GM10847 (cell line): ENCODE results near the gene ACOT8.
A peak's percentile ranks its signal among the peaks of the same experiment; 100 is the strongest.

Experiments
- POLR2A ChIP-seq: IDR thresholded peaks from 2 replicates; pipeline ENCODE4 v1.6.1; 2011; ENCODE audit not compliant: insufficient read length; ENCODE audit errors: extremely low read depth

Gene ACOT8

DNA sequence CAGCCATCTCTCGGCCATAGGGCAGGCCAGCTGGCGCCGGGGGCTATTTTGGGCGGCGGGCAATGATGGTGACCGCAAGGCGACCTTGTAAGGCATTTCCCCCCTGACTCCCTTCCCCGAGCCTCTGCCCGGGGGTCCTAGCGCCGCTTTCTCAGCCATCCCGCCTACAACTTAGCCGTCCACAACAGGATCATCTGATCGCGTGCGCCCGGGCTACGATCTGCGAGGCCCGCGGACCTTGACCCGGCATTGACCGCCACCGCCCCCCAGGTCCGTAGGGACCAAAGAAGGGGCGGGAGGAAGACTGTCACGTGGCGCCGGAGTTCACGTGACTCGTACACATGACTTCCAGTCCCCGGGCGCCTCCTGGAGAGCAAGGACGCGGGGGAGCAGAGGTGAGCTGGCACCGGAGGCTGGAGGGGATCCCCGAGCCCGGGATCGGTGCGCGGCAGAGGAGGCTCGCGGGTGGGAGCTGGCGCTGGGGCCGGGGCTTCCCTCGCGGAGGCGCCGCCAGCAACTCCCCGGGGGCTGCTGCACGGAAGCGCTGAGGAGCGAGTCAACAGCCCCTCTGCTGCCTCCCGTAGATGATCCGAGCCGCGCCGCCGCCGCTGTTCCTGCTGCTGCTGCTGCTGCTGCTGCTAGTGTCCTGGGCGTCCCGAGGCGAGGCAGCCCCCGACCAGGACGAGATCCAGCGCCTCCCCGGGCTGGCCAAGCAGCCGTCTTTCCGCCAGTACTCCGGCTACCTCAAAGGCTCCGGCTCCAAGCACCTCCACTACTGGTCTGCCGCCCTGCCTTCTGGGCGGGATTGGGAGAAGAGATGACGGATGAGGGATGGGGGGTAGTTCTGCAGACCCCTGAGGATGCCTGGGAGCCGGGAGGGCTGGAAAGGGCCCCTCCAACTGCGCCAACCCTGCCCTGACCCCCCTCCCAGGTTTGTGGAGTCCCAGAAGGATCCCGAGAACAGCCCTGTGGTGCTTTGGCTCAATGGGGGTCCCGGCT lies 34.1 kb upstream of the ACOT8 start, which contains the start of the genes CTSA and NEURL2:
Gene CTSA, plus strand, starts transcription at position 351 of the 999 bp plus-strand sequence. Its CDS starts 234 bp downstream, at position 585.
Gene NEURL2, minus strand, starts transcription at position 224 of the 999 bp plus-strand sequence. Its CDS starts 217 bp downstream, at position 7.
- TF ChIP-seq POLR2A: peak; percentile 79

DNA sequence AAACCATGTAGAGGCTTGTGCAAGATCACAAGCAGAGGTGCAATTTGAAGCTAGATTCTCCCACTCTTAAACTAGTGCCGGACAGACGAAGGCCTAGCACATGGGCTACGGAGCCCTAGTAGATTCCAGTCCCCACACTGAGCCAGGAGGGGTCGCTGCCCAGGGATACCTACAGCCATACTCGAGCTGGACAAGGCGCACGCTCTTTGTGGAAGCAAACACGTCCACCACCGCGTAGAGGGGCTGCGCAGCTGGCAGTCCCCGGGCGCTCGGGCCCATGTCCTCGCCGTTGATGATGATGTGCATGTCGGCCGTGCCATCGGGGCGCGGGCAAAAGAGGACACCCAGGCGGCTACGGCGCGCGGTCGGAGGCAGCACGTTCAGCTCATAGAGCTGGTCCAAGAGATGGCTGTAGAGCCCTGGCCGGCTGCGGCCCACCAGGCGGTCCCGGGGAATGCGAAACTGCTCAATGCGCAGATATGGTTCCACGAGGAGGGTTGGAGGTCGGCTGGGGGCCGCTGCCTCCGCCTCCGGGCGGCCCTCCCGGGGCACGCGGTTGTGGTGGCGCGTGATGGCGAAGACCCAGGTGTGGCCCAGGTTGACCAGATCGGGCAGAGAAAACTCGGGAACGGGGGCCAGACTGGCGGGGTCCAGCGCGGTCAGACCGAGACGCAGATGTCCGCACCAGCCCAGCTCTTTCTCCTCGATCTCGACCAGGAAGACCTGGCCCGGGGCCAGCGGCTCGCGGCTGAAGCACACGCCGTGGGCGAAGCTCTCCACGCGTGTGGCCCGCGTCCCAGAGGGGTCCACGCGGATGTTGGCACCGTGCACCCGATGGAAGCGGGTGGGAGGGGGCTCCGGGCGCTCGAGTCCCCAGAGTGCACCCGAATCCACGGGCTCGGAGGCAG lies 33.1 kb upstream of the ACOT8 start:
- no peak for TF ChIP-seq POLR2A

DNA sequence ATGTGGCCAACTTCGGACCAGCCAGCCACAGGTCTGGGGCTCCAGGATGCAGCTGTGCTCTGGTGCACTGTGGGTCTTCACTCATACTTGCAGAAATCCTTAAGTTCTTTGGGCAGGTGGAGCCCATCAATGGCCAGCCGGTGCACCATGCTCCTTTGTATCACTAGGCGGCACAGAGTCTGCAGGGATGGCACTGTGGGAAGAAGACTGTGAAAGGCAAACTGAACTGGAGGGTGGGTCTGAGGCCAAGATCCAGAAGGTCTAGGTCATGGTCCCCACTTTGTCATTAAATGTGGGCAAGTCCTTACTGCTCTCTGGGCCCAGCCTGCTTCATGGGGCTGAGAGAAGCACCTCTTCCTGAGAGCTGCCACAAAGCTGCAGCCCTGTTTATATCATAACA lies 31.5 kb upstream of the ACOT8 start:
- TF ChIP-seq POLR2A: no peak

DNA sequence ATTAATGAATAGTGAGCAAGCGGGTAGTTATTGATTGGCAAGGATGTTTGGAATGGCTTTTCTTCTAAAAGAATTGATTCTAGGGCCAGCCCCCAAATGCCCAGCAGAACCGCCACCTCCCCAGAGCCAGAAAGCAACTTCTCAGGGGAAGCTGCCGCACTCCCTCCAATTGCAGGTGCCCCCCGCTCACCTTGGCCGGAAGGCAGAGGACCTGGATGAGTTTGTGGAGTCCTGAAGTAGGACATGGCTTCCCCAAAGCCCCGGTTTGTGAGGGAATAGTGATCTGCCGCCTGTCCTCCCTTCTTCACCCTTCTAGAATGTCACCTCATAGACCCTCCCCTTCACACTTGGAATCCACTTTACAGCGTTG lies 30.1 kb upstream of the ACOT8 start, which contains the start of gene SPATA25:
Gene SPATA25, minus strand, starts transcription at position 277 of the 370 bp plus-strand sequence. Its CDS starts 32 bp downstream, at position 245.
- TF ChIP-seq POLR2A: no peak

DNA sequence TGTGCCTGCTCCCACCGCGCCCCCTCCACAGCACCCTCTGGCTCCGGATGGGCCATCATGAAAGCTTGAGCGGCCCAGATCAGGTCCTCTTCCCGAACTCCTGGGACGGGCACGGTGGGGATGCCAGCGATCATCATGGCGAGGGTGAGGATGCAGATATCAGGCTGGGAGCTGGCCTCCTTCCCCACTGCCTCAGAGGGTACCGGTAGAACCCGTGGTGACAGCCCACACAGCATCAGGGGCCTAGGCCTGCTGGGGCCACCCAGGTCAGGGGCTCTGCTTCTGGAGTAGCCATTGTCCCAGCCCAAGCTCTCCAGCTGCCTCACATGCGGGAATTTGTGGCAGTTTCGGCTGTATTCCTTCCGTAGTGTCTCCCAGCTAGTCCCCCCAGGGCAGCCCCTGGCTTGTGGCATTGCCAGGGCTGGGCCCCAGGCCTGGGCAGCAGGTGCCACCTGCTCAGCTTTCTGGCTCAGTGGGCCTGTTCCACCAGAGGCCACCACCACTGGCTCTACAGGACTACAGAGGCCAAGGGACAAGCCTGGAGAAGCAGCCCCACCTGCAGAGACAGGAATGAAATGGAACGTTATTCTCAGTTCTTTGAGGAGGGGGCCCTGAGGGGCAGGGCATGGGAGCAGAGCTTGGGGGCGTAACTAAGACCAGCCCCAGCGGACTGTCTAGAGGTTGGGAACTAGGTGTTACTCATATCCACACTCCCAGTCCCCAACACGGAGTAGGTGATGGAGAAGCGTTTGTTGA lies 29.6 kb upstream of the ACOT8 start:
- no peak for TF ChIP-seq POLR2A

DNA sequence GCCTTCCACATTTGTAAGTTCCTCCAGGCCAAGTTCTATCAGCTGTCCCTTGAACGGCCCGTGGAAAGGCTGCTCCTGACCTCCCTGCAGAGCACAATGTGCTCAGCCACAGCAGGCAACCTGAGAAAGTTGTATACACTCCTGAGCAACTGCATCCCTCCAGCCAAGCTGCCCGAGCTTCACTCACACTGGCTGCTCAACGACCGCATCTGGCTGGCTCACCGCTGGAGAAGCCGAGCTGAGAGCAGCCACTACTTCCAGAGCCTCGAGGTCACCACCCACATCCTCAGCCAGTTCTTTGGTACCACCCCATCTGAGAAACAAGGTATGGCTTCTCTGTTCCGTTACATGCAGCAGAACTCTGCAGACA lies 25.9 kb upstream of the ACOT8 start:
- no peak for TF ChIP-seq POLR2A

DNA sequence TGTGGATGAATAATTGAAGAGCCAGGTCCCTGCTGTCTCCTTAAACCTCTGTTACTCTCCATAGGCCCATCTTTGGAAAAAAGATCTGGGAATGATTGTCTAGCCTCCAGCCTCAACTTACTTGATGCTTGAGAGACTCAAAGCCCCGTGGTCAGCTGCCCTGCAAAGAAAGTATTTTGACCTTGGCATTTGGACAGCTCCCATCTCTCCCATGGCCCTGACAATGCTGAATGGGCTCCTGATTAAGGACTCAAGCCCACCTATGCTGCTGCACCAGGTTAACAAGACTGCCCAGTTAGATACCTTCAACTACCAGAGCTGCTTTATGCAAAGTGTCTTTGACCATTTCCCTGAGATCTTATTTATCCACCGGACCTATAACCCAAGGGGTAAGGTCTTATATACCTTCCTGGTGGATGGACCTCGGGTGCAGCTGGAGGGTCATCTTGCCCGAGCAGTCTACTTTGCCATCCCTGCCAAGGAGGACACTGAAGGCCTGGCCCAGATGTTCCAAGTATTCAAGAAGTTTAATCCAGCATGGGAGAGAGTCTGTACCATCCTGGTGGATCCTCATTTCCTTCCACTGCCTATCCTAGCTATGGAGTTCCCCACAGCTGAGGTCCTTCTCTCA lies 25.4 kb upstream of the ACOT8 start:
- no peak for TF ChIP-seq POLR2A

DNA sequence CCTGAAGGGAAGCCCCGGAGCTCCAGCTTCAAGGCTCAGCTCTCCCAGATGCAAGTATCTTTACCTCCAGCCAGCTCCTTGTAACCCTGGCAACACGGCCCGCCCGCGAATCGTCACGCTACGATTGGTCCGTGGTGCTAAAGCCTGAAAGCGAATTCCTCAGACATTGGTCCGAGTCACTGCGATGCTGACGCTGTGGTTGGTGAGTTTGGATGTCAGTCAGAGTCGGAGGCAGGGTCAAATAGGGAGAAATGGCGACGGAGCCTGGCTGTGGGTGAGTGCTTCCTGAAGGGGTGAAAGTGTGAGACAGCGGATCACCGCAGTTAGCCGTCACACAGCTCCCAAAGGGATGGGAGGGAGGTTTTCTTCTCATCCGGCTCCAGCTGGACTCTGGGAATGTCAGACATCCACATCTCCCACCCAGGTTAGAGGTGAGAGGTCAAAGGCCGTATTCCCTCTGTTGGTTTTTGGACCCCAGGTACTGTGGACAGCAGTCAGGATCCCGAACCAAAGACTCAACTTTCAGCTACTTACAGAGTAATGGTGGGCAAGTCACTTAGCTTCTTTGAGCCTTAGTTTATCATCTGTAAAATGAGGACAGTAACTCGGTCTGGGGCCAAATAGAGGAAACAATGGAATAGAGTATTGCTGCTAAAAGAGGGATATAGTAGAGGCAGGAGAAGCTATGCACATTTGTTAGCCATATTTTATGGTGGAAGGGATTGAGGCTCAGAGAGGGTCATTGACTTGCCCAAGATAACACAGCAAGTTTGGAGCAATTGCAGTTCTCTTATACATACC lies 24.0 kb upstream of the ACOT8 start, which contains the start of gene ZSWIM1:
Gene ZSWIM1, plus strand, starts transcription at position 240 of the 801 bp plus-strand sequence. CDS start 1,366 bp downstream, outside the sequence.
- peak; percentile 77 for TF ChIP-seq POLR2A

DNA sequence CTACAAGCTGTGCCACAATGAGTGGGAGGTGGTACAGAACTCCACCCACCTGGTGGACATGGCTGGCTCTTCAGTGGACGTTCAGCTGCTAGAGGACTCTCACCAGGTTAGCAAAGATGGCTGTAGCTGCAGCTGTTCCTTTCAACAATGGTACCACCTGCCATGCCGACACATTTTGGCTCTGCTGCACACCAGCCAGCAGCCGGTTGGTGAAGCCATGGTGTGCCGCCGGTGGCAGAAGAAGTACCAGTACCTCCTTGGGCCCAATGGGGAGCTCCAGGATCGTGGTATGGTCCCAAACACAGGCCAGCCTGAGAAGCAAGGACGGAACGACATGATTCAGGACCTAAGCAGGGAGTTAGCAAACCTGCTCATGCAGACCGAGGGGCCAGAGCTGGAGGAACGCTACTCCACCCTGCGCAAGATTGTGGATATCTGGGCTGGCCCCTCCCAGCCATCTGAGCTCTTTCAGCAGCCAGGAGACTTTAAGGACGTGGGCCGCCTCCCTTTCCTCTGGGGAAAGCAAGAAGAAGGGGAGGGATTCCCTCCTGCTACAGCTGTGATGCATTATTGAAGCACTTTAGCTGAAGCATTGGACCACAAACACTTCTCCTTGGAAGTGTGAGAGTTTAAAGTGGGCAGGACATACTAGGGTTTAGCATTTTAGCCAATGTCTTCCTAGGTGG lies 21.0 kb upstream of the ACOT8 start:
- no peak for TF ChIP-seq POLR2A

DNA sequence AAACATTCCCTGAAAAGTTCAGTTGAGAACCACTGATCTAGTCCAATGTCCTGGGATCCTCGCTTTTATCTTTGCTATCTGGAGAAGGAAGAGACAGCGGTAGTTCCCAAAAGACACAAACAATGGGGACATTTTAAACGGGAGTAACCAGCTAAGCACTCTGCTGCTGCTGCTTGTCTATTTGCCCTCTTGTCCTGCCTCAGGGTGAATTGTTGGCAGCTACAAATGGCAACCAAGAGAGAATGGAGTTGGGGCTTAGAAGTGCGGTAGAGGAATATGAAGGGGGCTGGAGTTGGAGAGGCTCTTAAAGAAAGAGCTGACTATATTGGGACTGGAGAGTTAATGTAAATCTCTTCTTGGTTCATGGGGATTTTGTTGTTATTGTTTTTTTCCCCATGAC lies 17.4 kb upstream of the ACOT8 start:
- no peak for TF ChIP-seq POLR2A

DNA sequence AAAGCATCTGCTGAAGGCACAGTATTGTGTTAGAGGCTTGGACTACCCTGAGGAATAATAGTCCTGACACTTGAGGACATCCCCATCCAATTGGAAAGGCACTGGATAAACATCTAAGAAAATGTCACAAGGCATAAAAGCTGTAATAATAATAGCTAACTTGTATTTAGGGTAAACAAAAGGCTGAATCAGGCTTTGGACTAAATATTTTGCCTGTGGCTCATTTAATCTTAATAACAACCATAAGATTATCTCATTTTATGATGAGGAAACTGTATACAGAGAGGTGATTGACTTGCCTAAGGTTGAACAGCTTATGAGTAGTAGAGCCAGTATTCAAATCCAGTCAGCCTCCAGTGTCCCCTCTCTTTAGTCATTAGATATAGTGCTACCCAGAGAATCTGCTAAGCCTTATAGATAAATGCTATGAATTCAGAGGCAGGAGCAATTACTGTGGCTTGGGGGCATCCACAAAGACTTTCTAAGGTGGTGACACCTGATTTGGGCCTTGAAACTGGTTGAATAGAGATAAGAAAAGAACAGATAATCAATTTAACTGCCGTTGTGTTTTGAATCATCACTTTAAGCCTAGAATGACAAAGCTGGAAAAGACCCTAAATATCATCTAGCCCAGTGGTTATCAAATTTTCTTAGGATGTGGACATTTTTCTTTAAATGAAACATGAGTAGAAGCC lies 16.4 kb upstream of the ACOT8 start:
- no peak for TF ChIP-seq POLR2A

DNA sequence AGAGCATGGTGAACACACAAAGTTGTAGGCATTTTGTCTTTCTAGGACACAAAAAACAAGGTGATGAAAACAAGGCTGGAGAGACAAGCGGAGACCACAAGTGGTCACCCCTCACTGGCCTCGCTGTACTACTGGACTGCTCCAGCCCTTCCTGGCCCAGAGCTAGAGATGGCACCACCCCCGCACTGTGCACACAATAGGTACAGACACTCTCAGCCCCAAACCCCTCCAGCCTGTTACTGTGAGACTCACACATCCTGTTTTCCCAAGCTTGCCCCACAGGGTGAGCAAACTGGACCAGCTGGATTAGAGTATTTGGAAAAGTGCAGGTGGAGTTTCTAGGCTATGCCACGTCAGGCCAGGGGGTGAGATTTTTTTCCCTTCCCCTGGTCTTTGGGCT lies 15.4 kb upstream of the ACOT8 start:
- TF ChIP-seq POLR2A: no peak
